Thoracic aorta (tissue), 2 donors: ENCODE data around the gene POMP. TPM values are rescaled to one million over a fixed set of nuclear protein-coding genes. Genes with fewer than 3 reads are reported as not detected.

Experiments used
- ATAC-seq: fragments of 150-250 bp; one replicate; pipeline ENCODE4 v1.8.0; 2017; ENCODE audit warnings: low read depth; ENCODE audit not compliant: insufficient number of reproducible peaks, low FRiP score
- DNase-seq: peaks from one replicate; pipeline ENCODE4 v3.0.0-alpha.2; 2020; ENCODE audit warnings: low spot score
- H3K27ac ChIP-seq, 2 donors: fragments of 200-600 bp; sonication (generic); 1 replicate in 1 of 2; 2 replicates in 1 of 2; pipeline ENCODE4 v1.5.1; 2016; ENCODE audit warnings: mild to moderate bottlenecking in 2 of 2, moderate library complexity in 2 of 2
- H3K27me3 ChIP-seq: fragments of 200-600 bp; sonication (generic); replicated peaks from 2 replicates; pipeline ENCODE4 v1.6.0; 2016; ENCODE audit warnings: mild to moderate bottlenecking; ENCODE audit not compliant: insufficient read depth
- H3K36me3 ChIP-seq: fragments of 200-600 bp; sonication (generic); one replicate; pipeline ENCODE4 v1.5.1; 2016
- H3K4me1 ChIP-seq, 2 donors: fragments of 200-600 bp; sonication (generic); 1 replicate in 1 of 2; 2 replicates in 1 of 2; pipeline versions ENCODE4 v1.5.1 to v1.6.0; 2016; ENCODE audit warnings: low read depth in 2 of 2, mild to moderate bottlenecking in 1 of 2; ENCODE audit not compliant: control insufficient read depth in 1 of 2
- H3K4me3 ChIP-seq: fragments of 200-600 bp; sonication (generic); 2 replicates; pipeline ENCODE4 v1.5.1; 2016; ENCODE audit warnings: mild to moderate bottlenecking
- H3K9me3 ChIP-seq: fragments of 200-600 bp; sonication (generic); 2 replicates; pipeline ENCODE4 v1.5.1; 2016
- total RNA-seq, 2 donors: library from RNA; depleted of rRNA; stranded (reverse); fragments of >200 nt; gene quantifications; one replicate each; pipeline versions ENCODE4 v1.1.0 to v1.2.3, GENCODE V29; 2016
- TF ChIP-seq, protein P1 (sequence below): fragments of 200-600 bp; sonication (generic); IDR thresholded peaks from one replicate; pipeline ENCODE4 v1.5.1; 2019; ENCODE audit warnings: antibody characterized with exemption

Gene POMP
- total RNA-seq, 2 donors from 2014 or later: 45.1 to 49.7 TPM

DNA sequence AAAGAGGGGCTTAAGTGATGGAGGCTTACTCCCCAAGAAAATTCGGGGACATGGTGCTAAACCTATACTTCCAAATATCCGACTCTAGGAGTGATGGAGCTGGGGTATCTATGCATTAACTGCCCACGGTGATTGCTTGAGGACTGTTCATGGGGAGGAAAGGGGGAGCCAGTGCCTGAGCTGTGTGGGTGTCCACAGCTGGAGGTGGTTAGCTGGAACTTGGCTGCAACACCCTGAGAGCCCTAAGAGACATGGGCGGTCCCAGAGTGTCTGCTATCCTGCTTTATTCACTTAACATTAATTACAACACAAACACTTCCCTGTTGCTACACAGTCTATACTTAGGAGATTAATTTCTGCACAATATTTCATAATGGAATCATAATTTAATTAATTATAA is 28.1 kb upstream of the POMP start:
- ATAC-seq (no peak), DNase-seq (no peak)
- TF ChIP-seq, protein P1, sequence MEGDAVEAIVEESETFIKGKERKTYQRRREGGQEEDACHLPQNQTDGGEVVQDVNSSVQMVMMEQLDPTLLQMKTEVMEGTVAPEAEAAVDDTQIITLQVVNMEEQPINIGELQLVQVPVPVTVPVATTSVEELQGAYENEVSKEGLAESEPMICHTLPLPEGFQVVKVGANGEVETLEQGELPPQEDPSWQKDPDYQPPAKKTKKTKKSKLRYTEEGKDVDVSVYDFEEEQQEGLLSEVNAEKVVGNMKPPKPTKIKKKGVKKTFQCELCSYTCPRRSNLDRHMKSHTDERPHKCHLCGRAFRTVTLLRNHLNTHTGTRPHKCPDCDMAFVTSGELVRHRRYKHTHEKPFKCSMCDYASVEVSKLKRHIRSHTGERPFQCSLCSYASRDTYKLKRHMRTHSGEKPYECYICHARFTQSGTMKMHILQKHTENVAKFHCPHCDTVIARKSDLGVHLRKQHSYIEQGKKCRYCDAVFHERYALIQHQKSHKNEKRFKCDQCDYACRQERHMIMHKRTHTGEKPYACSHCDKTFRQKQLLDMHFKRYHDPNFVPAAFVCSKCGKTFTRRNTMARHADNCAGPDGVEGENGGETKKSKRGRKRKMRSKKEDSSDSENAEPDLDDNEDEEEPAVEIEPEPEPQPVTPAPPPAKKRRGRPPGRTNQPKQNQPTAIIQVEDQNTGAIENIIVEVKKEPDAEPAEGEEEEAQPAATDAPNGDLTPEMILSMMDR: no peak
- no peak overlapping the region for H3K27ac ChIP-seq
- peaks cover 5% of the 10 kb centered on the region for H3K27me3 ChIP-seq
- H3K4me3 ChIP-seq: no peak overlapping the region
- H3K4me1 ChIP-seq: no peaks in the 10 kb centered on the region
- H3K9me3 ChIP-seq: no peaks in the 10 kb centered on the region
- H3K36me3 ChIP-seq: no peaks in the 10 kb centered on the region

DNA sequence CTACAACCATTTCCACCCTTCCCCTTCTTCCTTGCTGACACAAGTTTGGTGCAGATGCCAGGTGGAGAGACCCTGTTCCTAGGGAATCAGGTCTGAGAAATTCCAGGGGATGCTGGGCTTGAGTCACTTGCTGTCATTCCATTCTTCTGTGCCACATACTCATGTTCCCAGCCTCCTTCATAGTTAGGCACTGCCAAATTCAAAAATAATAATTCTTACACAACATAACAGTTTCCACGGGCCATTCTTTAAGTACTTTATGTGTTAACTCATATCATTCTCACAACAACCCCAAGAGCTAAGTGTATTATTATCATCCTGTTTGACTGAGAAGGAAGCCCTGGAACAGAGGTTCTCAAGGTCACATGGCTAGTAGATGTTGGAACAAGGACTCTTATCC is 27.1 kb upstream of the POMP start:
- H3K27me3 ChIP-seq: peaks cover 5% of the 10 kb centered on the region
- H3K4me3 ChIP-seq: no peak overlapping the region
- H3K27ac ChIP-seq: no peak overlapping the region
- TF ChIP-seq, protein P1: no peak
- peaks cover 0 to 2% of the 10 kb centered on the region in 2 donors for H3K4me1 ChIP-seq
- DNase-seq (no peak), ATAC-seq (peak; percentile 28)
- no peaks in the 10 kb centered on the region for H3K9me3 ChIP-seq
- H3K36me3 ChIP-seq: no peaks in the 10 kb centered on the region

DNA sequence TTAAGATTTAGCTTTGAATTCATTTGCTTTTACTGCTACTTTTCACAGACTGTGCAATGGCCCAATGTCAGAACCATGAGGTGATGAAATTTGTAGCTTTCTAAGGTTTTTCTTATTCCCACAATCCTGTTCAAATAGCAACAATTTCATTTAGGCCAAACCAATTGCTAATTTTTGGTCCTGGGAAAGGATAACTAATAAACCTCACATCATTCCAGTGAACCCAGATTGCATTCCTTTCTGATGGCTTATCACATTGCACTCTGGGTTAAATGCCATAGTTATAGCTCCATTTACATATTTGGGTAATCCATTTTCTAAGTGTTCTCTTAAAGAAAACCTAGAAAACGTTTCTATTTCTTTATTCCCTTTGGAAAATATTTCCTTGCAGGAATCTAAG is 22.9 kb upstream of the POMP start:
- ATAC-seq (no peak), DNase-seq (no peak)
- H3K9me3 ChIP-seq: no peaks in the 10 kb centered on the region
- H3K27me3 ChIP-seq: peaks cover 5% of the 10 kb centered on the region
- H3K27ac ChIP-seq: no peak overlapping the region
- H3K36me3 ChIP-seq: no peaks in the 10 kb centered on the region
- TF ChIP-seq, protein P1: no peak
- H3K4me3 ChIP-seq: no peak overlapping the region
- H3K4me1 ChIP-seq: peaks cover 8 to 21% of the 10 kb centered on the region in 2 donors

GRCh38 chr13:28636677-28637317 is 22.1 kb upstream of the POMP start:
- DNase-seq: no peak

DNA sequence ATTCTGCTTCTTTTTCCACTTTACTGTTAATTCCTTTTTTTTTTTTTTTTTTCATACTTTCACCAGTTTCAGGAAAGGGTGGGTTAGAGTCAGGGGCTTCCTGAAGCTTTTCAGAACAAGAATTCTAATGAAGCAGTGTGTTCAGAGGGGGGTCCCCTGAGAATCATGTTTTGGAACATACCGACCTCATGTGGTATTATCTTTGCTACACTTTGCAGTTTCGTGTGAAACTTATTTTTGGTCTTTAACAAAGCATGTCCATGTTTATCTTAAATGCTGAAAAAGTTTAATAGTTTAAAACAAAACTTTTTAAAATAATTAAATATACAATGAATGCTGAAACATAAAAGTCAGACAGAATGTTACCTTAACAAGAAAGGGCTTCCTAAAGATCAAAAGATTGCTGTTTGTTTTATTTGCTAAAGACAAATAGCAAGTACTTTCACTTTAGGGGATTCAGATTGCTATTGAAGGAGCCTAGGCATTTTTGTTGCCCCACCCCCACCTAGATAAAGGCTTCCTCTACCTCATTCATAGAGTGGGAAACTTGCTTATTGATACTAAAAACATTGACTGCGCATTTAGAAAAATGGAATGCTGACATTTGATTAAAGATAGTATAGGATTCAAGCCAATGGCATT is 21.1 kb upstream of the POMP start:
- TF ChIP-seq, protein P1: no peak
- Histone ChIP-seq H3K27me3 (peaks cover 5% of the 10 kb centered on the region), H3K9me3 (no peaks in the 10 kb centered on the region), H3K27ac (no peak overlapping the region), H3K4me1 (peaks cover 11 to 25% of the 10 kb centered on the region in 2 donors), H3K36me3 (no peaks in the 10 kb centered on the region), H3K4me3 (no peak overlapping the region)
- no peak for DNase-seq
- ATAC-seq: no peak

More at GRCh38 chr13:28636677-28637317, 22.1 kb upstream of the POMP start:
- Histone ChIP-seq H3K4me3 (no peak overlapping the region), H3K9me3 (no peaks in the 10 kb centered on the region), H3K27ac (no peak overlapping the region), H3K27me3 (peaks cover 5% of the 10 kb centered on the region), H3K4me1 (peaks cover 11 to 25% of the 10 kb centered on the region in 2 donors), H3K36me3 (no peaks in the 10 kb centered on the region)
- peak; percentile 83 for ATAC-seq
- TF ChIP-seq, protein P1: peak; percentile 64
